Lower lobe of right lung (tissue), 2 donors: Measurements from ENCODE around the gene C1orf167. TPM values are rescaled to one million over a fixed set of nuclear protein-coding genes. Genes with fewer than 3 reads are reported as not detected.

Experiments
- ATAC-seq, 2 donors: fragments of 200-7000 bp; cut with Tn5 transposase; one replicate each; pipeline ENCODE4 v1.9.1; 2020 to 2022; ENCODE audit warnings: mild to moderate bottlenecking in 2 of 2, moderate library complexity in 2 of 2
- DNase-seq: peaks from one replicate; pipeline ENCODE4 v3.0.0-alpha.2; 2020
- H3K27ac ChIP-seq: fragments of 200-600 bp; one replicate; pipeline ENCODE4 v1.8.0; 2022
- H3K27me3 ChIP-seq: fragments of 200-600 bp; one replicate; pipeline ENCODE4 v1.8.0; 2022; ENCODE audit warnings: low read depth
- H3K36me3 ChIP-seq: fragments of 200-600 bp; one replicate; pipeline ENCODE4 v1.8.0; 2022; ENCODE audit warnings: mild to moderate bottlenecking
- H3K4me1 ChIP-seq: fragments of 200-600 bp; one replicate; pipeline ENCODE4 v1.8.0; 2022
- H3K4me3 ChIP-seq: fragments of 200-600 bp; one replicate; pipeline ENCODE4 v1.8.0; 2022; ENCODE audit warnings: mild to moderate bottlenecking
- H3K9me3 ChIP-seq: fragments of 200-600 bp; one replicate; pipeline ENCODE4 v1.8.0; 2022
- CTCF ChIP-seq: fragments of 200-600 bp; IDR thresholded peaks from one replicate; pipeline ENCODE4 v1.8.0; 2022; ENCODE audit warnings: antibody characterized with exemption, mild to moderate bottlenecking
- intact Hi-C: fragments of 100-400 bp; cut with DNase I; formaldehyde crosslinking; loops from one replicate; pipeline ENCODE4 v1.11.0; 2022
- total RNA-seq: library from RNA; stranded (reverse); fragmentation: NEBNext Ultra II Directional; extraction: Animal tissue kit (Norgen Biotek cat#: 25700); gene quantifications from one replicate; pipeline ENCODE4 v1.2.1, GENCODE V29; 2021
- donor health status: DM: no; HTN: yes; CAD: no; lungs with severe emphysema.

The C1orf167 gene
- total RNA-seq, 1 donor from 2014 or later: 2.2 TPM

GRCh38 chr1:11736746-11737639 is 25.0 kb upstream of the C1orf167 start:
- DNase-seq (peak; percentile 75), ATAC-seq (peak; percentile 65 to 72)
- no peaks in the 10 kb centered on the region for H3K27me3 ChIP-seq
- H3K27ac ChIP-seq: peak overlapping the region; percentile 91
- H3K4me1 ChIP-seq: peaks cover 70% of the 10 kb centered on the region
- intact Hi-C loops: no loop called here
- TF ChIP-seq CTCF: no peak
- no peaks in the 10 kb centered on the region for H3K9me3 ChIP-seq
- H3K36me3 ChIP-seq: no peaks in the 10 kb centered on the region
- peak overlapping the region; percentile 90 for H3K4me3 ChIP-seq

GRCh38 chr1:11738096-11738495 is 23.9 kb upstream of the C1orf167 start:
- intact Hi-C loops: no loop called here
- Histone ChIP-seq H3K36me3 (no peaks in the 10 kb centered on the region), H3K4me3 (no peak overlapping the region), H3K9me3 (no peaks in the 10 kb centered on the region), H3K27me3 (no peaks in the 10 kb centered on the region), H3K4me1 (peaks cover 62% of the 10 kb centered on the region), H3K27ac (peak overlapping the region; percentile 91)
- ATAC-seq (no peak), DNase-seq (no peak)
- TF ChIP-seq CTCF: no peak

GRCh38 chr1:11738783-11739182 is 23.2 kb upstream of the C1orf167 start:
- peak overlapping the region; percentile 18 for H3K27ac ChIP-seq
- no peak for ATAC-seq
- intact Hi-C loops: no loop called here
- no peaks in the 10 kb centered on the region for H3K9me3 ChIP-seq
- peaks cover 59% of the 10 kb centered on the region for H3K4me1 ChIP-seq
- H3K4me3 ChIP-seq: no peak overlapping the region
- TF ChIP-seq CTCF: no peak
- H3K27me3 ChIP-seq: no peaks in the 10 kb centered on the region
- peaks cover 3% of the 10 kb centered on the region for H3K36me3 ChIP-seq
- DNase-seq: no peak

GRCh38 chr1:11740258-11741192 is 21.5 kb upstream of the C1orf167 start:
- no peak for ATAC-seq
- no peaks in the 10 kb centered on the region for H3K27me3 ChIP-seq
- TF ChIP-seq CTCF: no peak
- H3K36me3 ChIP-seq: peaks cover 13% of the 10 kb centered on the region
- H3K27ac ChIP-seq: peak overlapping the region; percentile 27
- H3K4me1 ChIP-seq: peaks cover 49% of the 10 kb centered on the region
- H3K4me3 ChIP-seq: no peak overlapping the region
- H3K9me3 ChIP-seq: no peaks in the 10 kb centered on the region
- intact Hi-C loops: no loop called here
- DNase-seq: no peak

GRCh38 chr1:11741482-11741881 is 20.5 kb upstream of the C1orf167 start:
- ATAC-seq: no peak
- DNase-seq: no peak
- Histone ChIP-seq H3K27ac (no peak overlapping the region), H3K4me3 (no peak overlapping the region), H3K9me3 (no peaks in the 10 kb centered on the region), H3K4me1 (peaks cover 46% of the 10 kb centered on the region), H3K36me3 (peaks cover 22% of the 10 kb centered on the region), H3K27me3 (no peaks in the 10 kb centered on the region)
- no peak for TF ChIP-seq CTCF
- intact Hi-C loops: no loop called here
